K562 (cell line): Measurements from ENCODE around the gene CAPN7. TPM values are rescaled to one million over a fixed set of nuclear protein-coding genes. Genes with fewer than 3 reads are reported as not detected.

Source experiments
- ATAC-seq: fragments of 200-7000 bp; cut with Tn5 transposase; 3 replicates; pipeline ENCODE4 v1.9.1; 2020; ENCODE audit warnings: moderate library complexity
- BruUV-seq: library from RNA; stranded (reverse); fragments of 400-500 nt; replicated peaks from 2 replicates; lab custom pipeline; 2021; lab: Mats Ljungman, UMichigan
- CTCF ChIA-PET: fragments of 300-600 bp; formaldehyde crosslinking; extraction: SDS; loops from one replicate; lab custom pipeline; 2021; ENCODE audit warnings: low intra/inter-chr PET ratio; lab: Yijun Ruan, JAX
- POLR2A ChIA-PET: fragments of 300-600, 350-650 bp; sonication (Branson Sonifier 250); formaldehyde crosslinking; extraction: SDS; loops from one replicate; lab custom pipeline; 2021; ENCODE audit warnings: antibody characterized with exemption, inconsistent platforms; lab: Yijun Ruan, JAX
- DNase-seq, 4 experiments: peaks; one replicate each; pipeline versions ENCODE4 v3.0.0 to v3.0.0-alpha.2; 2011 to 2018; ENCODE audit warnings: low spot score in 3 of 4, mixed read lengths in 3 of 4; ENCODE audit errors: extremely low read depth in 1 of 4
- FAIRE-seq: peaks from 2 replicates; lab custom pipeline; 2011; peaks lifted over from hg19 to GRCh38; lab: Jason Lieb, UNC
- H2AFZ ChIP-seq: 2 replicates; pipeline ENCODE4 v1.6.0; 2011; ENCODE audit warnings: low read depth, low read length, control low read depth, inconsistent platforms
- H3K27ac ChIP-seq: fragments of 200-600 bp; 3 replicates; pipeline ENCODE4 v1.8.0; 2011; ENCODE audit warnings: low read depth, mild to moderate bottlenecking, control low read depth, inconsistent platforms, low read length, moderate library complexity, mixed read lengths; ENCODE audit errors: extremely low read depth
- H3K27me3 ChIP-seq, 2 experiments: fragments of 300-600 bp in 1 of 2; 2 replicates in 1 of 2; 3 replicates in 1 of 2; pipeline versions ENCODE4 v1.6.0 to v1.8.0; 2011; ENCODE audit warnings: inconsistent platforms in 2 of 2, low read length in 2 of 2, mild to moderate bottlenecking in 1 of 2, mixed read lengths in 1 of 2, moderate library complexity in 1 of 2; ENCODE audit not compliant: control insufficient read depth in 2 of 2, insufficient read depth in 2 of 2
- H3K36me3 ChIP-seq: fragments of 300-600 bp; 3 replicates; pipeline ENCODE4 v1.8.0; 2011; ENCODE audit warnings: mild to moderate bottlenecking, low read length, inconsistent platforms; ENCODE audit not compliant: control insufficient read depth, insufficient read depth
- H3K4me1 ChIP-seq, 2 experiments: fragments of 200-600 bp in 1 of 2; replicated peaks in 1 of 2; 2 replicates in 1 of 2; 3 replicates in 1 of 2; pipeline versions ENCODE4 v1.5.1 to v1.8.0; 2011; ENCODE audit warnings: inconsistent platforms in 2 of 2, low read length in 2 of 2, mild to moderate bottlenecking in 1 of 2, mixed read lengths in 1 of 2, moderate library complexity in 1 of 2; ENCODE audit not compliant: control insufficient read depth in 2 of 2, insufficient read depth in 2 of 2
- H3K4me2 ChIP-seq: 2 replicates; pipeline ENCODE4 v1.6.1; 2011; ENCODE audit warnings: low read length, control low read depth, inconsistent platforms, mixed read lengths; ENCODE audit not compliant: insufficient read depth
- H3K4me3 ChIP-seq: fragments of 200-600 bp; sonication (generic), shearing (Covaris generic); 2 replicates; pipeline ENCODE4 v1.5.1; 2016; ENCODE audit warnings: control low read depth, inconsistent platforms
- H3K79me2 ChIP-seq: fragments of 200-600 bp; 3 replicates; pipeline ENCODE4 v1.8.0; 2011; ENCODE audit warnings: low read length, inconsistent platforms; ENCODE audit not compliant: control insufficient read depth, insufficient read depth
- H3K9ac ChIP-seq, 2 experiments: 2 replicates each; pipeline versions ENCODE4 v1.6.0 to v1.6.1; 2011; ENCODE audit warnings: low read depth in 2 of 2, low read length in 2 of 2, control low read depth in 1 of 2, inconsistent platforms in 1 of 2, mild to moderate bottlenecking in 1 of 2, mixed read lengths in 1 of 2; ENCODE audit not compliant: insufficient read depth in 1 of 2
- H3K9me1 ChIP-seq: one replicate; pipeline ENCODE4 v1.6.0; 2011; ENCODE audit warnings: inconsistent platforms, mild to moderate bottlenecking, low read length, moderate library complexity; ENCODE audit not compliant: control insufficient read depth, insufficient read depth
- H3K9me3 ChIP-seq: replicated peaks from 2 replicates; pipeline ENCODE4 v1.5.1; 2011; ENCODE audit warnings: low read depth, low read length, inconsistent platforms; ENCODE audit not compliant: control insufficient read depth, insufficient read depth
- H4K20me1 ChIP-seq: replicated peaks from 2 replicates; pipeline ENCODE4 v1.6.1; 2011; ENCODE audit warnings: low read length, inconsistent platforms, mixed read lengths; ENCODE audit not compliant: control insufficient read depth, insufficient read depth
- BRD4 ChIP-seq: fragments of 200-600 bp; sonication (generic); IDR thresholded peaks from 2 replicates; pipeline ENCODE4 v1.6.1; 2017; ENCODE audit warnings: inconsistent platforms
- CREB5 ChIP-seq: fragments of 250-450 bp; sonication (Bioruptor Pico); IDR thresholded peaks from 2 replicates; pipeline ENCODE4 v1.5.0; 2020; ENCODE audit warnings: mild to moderate bottlenecking
- MED1 ChIP-seq: sonication (generic); formaldehyde crosslinking; IDR thresholded peaks from 2 replicates; pipeline ENCODE4 v1.8.1; 2023; ENCODE audit warnings: missing genetic modification reagents, borderline replicate concordance
- NFIX ChIP-seq: fragments of 250-450 bp; sonication (Bioruptor Pico); IDR thresholded peaks from 2 replicates; pipeline ENCODE4 v1.4.0; 2020; ENCODE audit warnings: low read depth, mild to moderate bottlenecking, moderate library complexity
- NR1H2 ChIP-seq: sonication (generic); formaldehyde crosslinking; IDR thresholded peaks from 2 replicates; pipeline ENCODE4 v1.4.0; 2020; ENCODE audit warnings: mild to moderate bottlenecking, missing genetic modification reagents
- PATZ1 ChIP-seq: fragments of 250-450 bp; sonication (Bioruptor Pico); IDR thresholded peaks from 2 replicates; pipeline ENCODE4 v1.5.0; 2020; ENCODE audit warnings: mild to moderate bottlenecking, borderline replicate concordance
- PHF21A ChIP-seq: fragments of 450-650 bp; IDR thresholded peaks from 2 replicates; pipeline ENCODE4 v1.6.1; 2017; ENCODE audit warnings: low read depth, borderline replicate concordance
- TAF15 ChIP-seq: fragments of 200-400 bp; formaldehyde crosslinking; IDR thresholded peaks from 2 replicates; pipeline ENCODE4 v1.6.1; 2017; ENCODE audit warnings: mild to moderate bottlenecking, low read depth, low read length, moderate library complexity
- ZNF121 ChIP-seq: sonication (generic); formaldehyde crosslinking; conservative IDR thresholded peaks from 2 replicates; pipeline ENCODE4 v1.8.0; 2022; ENCODE audit warnings: missing genetic modification reagents
- ZNF133 ChIP-seq: fragments of 250-450 bp; sonication (Bioruptor Pico); IDR thresholded peaks from 2 replicates; pipeline ENCODE4 v1.4.0; 2020; ENCODE audit warnings: mild to moderate bottlenecking
- ZNF277 ChIP-seq: fragments of 250-450 bp; sonication (Bioruptor Pico); IDR thresholded peaks from 2 replicates; pipeline ENCODE4 v1.8.0; 2022; ENCODE audit warnings: inconsistent platforms, mild to moderate bottlenecking, moderate library complexity, borderline replicate concordance
- ZNF778 ChIP-seq: fragments of 450-650 bp; formaldehyde crosslinking; IDR thresholded peaks from 2 replicates; pipeline ENCODE4 v1.4.0; 2020; ENCODE audit warnings: mild to moderate bottlenecking, moderate library complexity
- WGBS: fragments of 100-300 bp; shearing (Covaris generic); methylation state at CpG from one replicate; pipeline ENCODE4 v1.1.6; 2016; ENCODE audit warnings: low coverage, mixed read lengths; ENCODE audit not compliant: insufficient coverage; ENCODE audit errors: missing lambda C conversion rate; 5-methylcytosine and 5-hydroxymethylcytosine counted together
- in situ Hi-C: fragments of 300-500 bp; cut with MboI; formaldehyde crosslinking; loops from 4 replicates; pipeline ENCODE4 v1.15.0; 2018; ENCODE audit warnings: inconsistent platforms, mixed read lengths
- intact Hi-C: fragments of 100-400 bp; cut with micrococcal nuclease; formaldehyde crosslinking; loops from 2 replicates; pipeline ENCODE4 v1.14.2; 2022
- polyA plus RNA-seq, 8 experiments: library from polyadenylated mRNA; depleted of rRNA in 4 of 8; stranded (reverse) in 5 of 8; unstranded in 3 of 8; fragments of >200 nt; fragmentation: Nextera tagmentation in 2 of 8; fragmentation: Illumina TruSeq in 1 of 8; extraction: Ambion mirVana in 2 of 8; extraction: Trizol in 1 of 8; gene quantifications; 2 replicates each; pipeline versions ENCODE4 v1.2.1 to v1.2.3, GENCODE V29; 2011 to 2014; ENCODE audit warnings: inconsistent platforms in 1 of 8, missing spikeins in 1 of 8
- total RNA-seq, 7 experiments: library from RNA; depleted of rRNA in 6 of 7; stranded (reverse); fragments of >200 nt in 6 of 7; fragmentation: Illumina TruSeq in 2 of 7; extraction: Trizol in 2 of 7; gene quantifications; 2 replicates each; pipeline versions ENCODE4 v1.2.1 to v1.2.3, GENCODE V29; 2011 to 2021; ENCODE audit warnings: low replicate concordance in 1 of 7
- TF ChIP-seq, protein P1 (sequence below): fragments of 150-350 bp; conservative IDR thresholded peaks from 2 replicates; pipeline ENCODE4 v1.6.1; 2014; ENCODE audit warnings: low read length
- TF ChIP-seq, protein P2 (sequence below), 3 experiments: fragments of 200-800 bp in 1 of 3; sonication (Bioruptor generic) in 1 of 3; sonication (generic) in 1 of 3; formaldehyde crosslinking in 1 of 3; IDR thresholded peaks; 2 replicates each; pipeline versions ENCODE4 v1.6.1 to v1.8.0; 2016 to 2022; ENCODE audit warnings: mild to moderate bottlenecking in 2 of 3, missing compliant biosample characterization in 2 of 3, missing genetic modification characterization in 2 of 3, missing genetic modification reagents in 1 of 3

The CAPN7 gene
- total and polyA plus RNA-seq, 9 of the 15 experiments (the other 6 are each of a cell fraction or from before 2014, with no cell fraction given) = 6.5 to 42.7 (median 32.7) TPM

DNA sequence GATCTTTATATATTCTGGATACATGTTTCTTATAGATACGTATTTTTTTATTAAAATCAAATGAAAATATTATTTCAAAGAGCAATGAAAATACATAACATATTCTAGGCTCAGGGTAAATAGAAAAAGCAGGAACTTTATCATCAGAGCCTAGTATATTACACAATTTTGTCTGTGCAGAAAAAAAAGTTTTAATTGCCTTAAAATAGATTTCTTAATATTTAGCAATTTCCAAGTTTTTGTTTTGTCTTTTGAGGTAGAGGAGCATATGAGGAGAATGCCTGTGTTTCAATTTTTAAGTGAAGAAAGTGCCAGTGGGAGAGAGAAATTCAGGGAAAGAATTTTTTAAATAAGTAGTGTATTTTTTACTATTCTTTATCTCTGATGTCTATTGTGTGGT is 10.5 kb downstream of the CAPN7 start:
- CTCF ChIA-PET = no interaction called here
- WGBS = 95% methylated on average over 1 of the region's 1 CpG
- no peak for TF ChIP-seq TAF15
- TF ChIP-seq NFIX (CRISPR knock-in tag) = no peak
- no peak for TF ChIP-seq ZNF778 (CRISPR knock-in tag)
- no peak for TF ChIP-seq CREB5
- no peak for TF ChIP-seq BRD4
- no peak for TF ChIP-seq ZNF277 (CRISPR knock-in tag)
- TF ChIP-seq, protein P1, sequence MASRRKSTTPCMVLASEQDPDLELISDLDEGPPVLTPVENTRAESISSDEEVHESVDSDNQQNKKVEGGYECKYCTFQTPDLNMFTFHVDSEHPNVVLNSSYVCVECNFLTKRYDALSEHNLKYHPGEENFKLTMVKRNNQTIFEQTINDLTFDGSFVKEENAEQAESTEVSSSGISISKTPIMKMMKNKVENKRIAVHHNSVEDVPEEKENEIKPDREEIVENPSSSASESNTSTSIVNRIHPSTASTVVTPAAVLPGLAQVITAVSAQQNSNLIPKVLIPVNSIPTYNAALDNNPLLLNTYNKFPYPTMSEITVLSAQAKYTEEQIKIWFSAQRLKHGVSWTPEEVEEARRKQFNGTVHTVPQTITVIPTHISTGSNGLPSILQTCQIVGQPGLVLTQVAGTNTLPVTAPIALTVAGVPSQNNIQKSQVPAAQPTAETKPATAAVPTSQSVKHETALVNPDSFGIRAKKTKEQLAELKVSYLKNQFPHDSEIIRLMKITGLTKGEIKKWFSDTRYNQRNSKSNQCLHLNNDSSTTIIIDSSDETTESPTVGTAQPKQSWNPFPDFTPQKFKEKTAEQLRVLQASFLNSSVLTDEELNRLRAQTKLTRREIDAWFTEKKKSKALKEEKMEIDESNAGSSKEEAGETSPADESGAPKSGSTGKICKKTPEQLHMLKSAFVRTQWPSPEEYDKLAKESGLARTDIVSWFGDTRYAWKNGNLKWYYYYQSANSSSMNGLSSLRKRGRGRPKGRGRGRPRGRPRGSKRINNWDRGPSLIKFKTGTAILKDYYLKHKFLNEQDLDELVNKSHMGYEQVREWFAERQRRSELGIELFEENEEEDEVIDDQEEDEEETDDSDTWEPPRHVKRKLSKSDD = no peak
- TF ChIP-seq, protein P2, sequence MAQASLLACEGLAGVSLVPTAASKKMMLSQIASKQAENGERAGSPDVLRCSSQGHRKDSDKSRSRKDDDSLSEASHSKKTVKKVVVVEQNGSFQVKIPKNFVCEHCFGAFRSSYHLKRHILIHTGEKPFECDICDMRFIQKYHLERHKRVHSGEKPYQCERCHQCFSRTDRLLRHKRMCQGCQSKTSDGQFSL (CRISPR knock-in tag; IDR thresholded peaks at IDR 0.05) = no peak
- TF ChIP-seq, protein P2 (tag; IDR thresholded peaks at IDR 0.05) = no peak
- no peak for TF ChIP-seq NR1H2 (CRISPR knock-in tag)
- no peak for TF ChIP-seq ZNF133 (CRISPR knock-in tag)
- TF ChIP-seq PHF21A = no peak
- no peak for TF ChIP-seq ZNF121 (CRISPR knock-in tag)
- no peak for TF ChIP-seq MED1 (CRISPR knock-in tag)
- TF ChIP-seq PATZ1 (CRISPR knock-in tag) = no peak

More for the DNA sequence above, 10.5 kb downstream of the CAPN7 start:
- POLR2A ChIA-PET = interaction anchor here (0.7 to 1.0 kb wide), 2 partner anchors 9 to 12 kb away, joined by 4 to 8 read pairs; no protein-coding TSS in a partner anchor
- H3K27ac ChIP-seq = no peak overlapping the region
- H3K36me3 ChIP-seq = peaks cover 89% of the 10 kb centered on the region
- no peaks in the 10 kb centered on the region for H3K9me1 ChIP-seq
- H2AFZ ChIP-seq = no peak overlapping the region
- in situ Hi-C loops (loop anchor here (25.0 kb wide), 1 partner anchor 1321 kb away; no protein-coding TSS in a partner anchor), intact Hi-C loops (no loop called here)
- no peak overlapping the region for H3K9ac ChIP-seq
- H3K79me2 ChIP-seq = no peaks in the 10 kb centered on the region
- DNase-seq = no peak
- no peak for FAIRE-seq
- H3K4me1 ChIP-seq = no peaks in the 10 kb centered on the region
- no peaks in the 10 kb centered on the region for H3K27me3 ChIP-seq
- H3K4me3 ChIP-seq = no peak overlapping the region
- no peak overlapping the region for H3K4me2 ChIP-seq
- H4K20me1 ChIP-seq = no peaks in the 10 kb centered on the region; the same call in 1 of the 2 replicates
- no peaks in the 10 kb centered on the region for H3K9me3 ChIP-seq
- ATAC-seq = no peak
- no TSS peak for BruUV-seq
